Nephron (organoid): ENCODE results near the gene RSRC2.

Experiments
- H3K27ac Mint-ChIP-seq, 3 experiments: 2 replicates each; pipeline ENCODE4 v1.8.0; 2020; ENCODE audit warnings: mixed read lengths in 3 of 3, mild to moderate bottlenecking in 2 of 3, moderate library complexity in 1 of 3
- H3K27me3 Mint-ChIP-seq: 2 replicates; pipeline ENCODE4 v1.8.0; 2021; ENCODE audit warnings: low read depth, mild to moderate bottlenecking, moderate library complexity, mixed read lengths
- H3K36me3 Mint-ChIP-seq: 2 replicates; pipeline ENCODE4 v1.8.0; 2020; ENCODE audit warnings: low read depth, mixed read lengths
- H3K4me1 Mint-ChIP-seq: 2 replicates; pipeline ENCODE4 v1.8.0; 2020; ENCODE audit warnings: mixed read lengths
- H3K4me3 Mint-ChIP-seq, 3 experiments: 2 replicates each; pipeline ENCODE4 v1.8.0; 2020; ENCODE audit warnings: mild to moderate bottlenecking in 3 of 3, mixed read lengths in 3 of 3, moderate library complexity in 2 of 3
- H3K9me3 Mint-ChIP-seq: 2 replicates; pipeline ENCODE4 v1.8.0; 2020; ENCODE audit warnings: mixed read lengths
- TF ChIP-seq, protein P1 (sequence below), 3 experiments: fragments of 200-600 bp; sonication (generic); IDR thresholded peaks; one replicate each; pipeline ENCODE4 v1.5.0; 2021; ENCODE audit warnings: antibody characterized with exemption in 3 of 3; ENCODE audit not compliant: unreplicated experiment in 3 of 3

The RSRC2 gene

GRCh38 chr12:122523846-122524718 lies 2.7 kb downstream of the RSRC2 start:
- TF ChIP-seq, protein P1, sequence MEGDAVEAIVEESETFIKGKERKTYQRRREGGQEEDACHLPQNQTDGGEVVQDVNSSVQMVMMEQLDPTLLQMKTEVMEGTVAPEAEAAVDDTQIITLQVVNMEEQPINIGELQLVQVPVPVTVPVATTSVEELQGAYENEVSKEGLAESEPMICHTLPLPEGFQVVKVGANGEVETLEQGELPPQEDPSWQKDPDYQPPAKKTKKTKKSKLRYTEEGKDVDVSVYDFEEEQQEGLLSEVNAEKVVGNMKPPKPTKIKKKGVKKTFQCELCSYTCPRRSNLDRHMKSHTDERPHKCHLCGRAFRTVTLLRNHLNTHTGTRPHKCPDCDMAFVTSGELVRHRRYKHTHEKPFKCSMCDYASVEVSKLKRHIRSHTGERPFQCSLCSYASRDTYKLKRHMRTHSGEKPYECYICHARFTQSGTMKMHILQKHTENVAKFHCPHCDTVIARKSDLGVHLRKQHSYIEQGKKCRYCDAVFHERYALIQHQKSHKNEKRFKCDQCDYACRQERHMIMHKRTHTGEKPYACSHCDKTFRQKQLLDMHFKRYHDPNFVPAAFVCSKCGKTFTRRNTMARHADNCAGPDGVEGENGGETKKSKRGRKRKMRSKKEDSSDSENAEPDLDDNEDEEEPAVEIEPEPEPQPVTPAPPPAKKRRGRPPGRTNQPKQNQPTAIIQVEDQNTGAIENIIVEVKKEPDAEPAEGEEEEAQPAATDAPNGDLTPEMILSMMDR (IDR thresholded peaks at IDR 0.05; ENCODE audit: unreplicated experiment in 3 of 3), result no peak
- H3K27ac Mint-ChIP-seq, result peak overlapping the region in 2 of 3 experiments; percentile 97 to 98
- peak overlapping the region; percentile 97 to 99 (median 99) for H3K4me3 Mint-ChIP-seq
- no peaks in the 10 kb centered on the region for H3K27me3 Mint-ChIP-seq
- no peaks in the 10 kb centered on the region for H3K9me3 Mint-ChIP-seq
- peaks cover 21% of the 10 kb centered on the region for H3K4me1 Mint-ChIP-seq
- peaks cover 40% of the 10 kb centered on the region for H3K36me3 Mint-ChIP-seq

GRCh38 chr12:122523280-122523679 lies 3.5 kb downstream of the RSRC2 start:
- no peaks in the 10 kb centered on the region for H3K9me3 Mint-ChIP-seq
- H3K4me3 Mint-ChIP-seq, result peak overlapping the region; percentile 97 to 99 (median 99)
- peaks cover 21% of the 10 kb centered on the region for H3K4me1 Mint-ChIP-seq
- peaks cover 48% of the 10 kb centered on the region for H3K36me3 Mint-ChIP-seq
- no peaks in the 10 kb centered on the region for H3K27me3 Mint-ChIP-seq
- H3K27ac Mint-ChIP-seq, result peak overlapping the region in 2 of 3 experiments; percentile 97 to 98
- TF ChIP-seq, protein P1 (IDR thresholded peaks at IDR 0.05; ENCODE audit: unreplicated experiment in 3 of 3), result no peak

DNA sequence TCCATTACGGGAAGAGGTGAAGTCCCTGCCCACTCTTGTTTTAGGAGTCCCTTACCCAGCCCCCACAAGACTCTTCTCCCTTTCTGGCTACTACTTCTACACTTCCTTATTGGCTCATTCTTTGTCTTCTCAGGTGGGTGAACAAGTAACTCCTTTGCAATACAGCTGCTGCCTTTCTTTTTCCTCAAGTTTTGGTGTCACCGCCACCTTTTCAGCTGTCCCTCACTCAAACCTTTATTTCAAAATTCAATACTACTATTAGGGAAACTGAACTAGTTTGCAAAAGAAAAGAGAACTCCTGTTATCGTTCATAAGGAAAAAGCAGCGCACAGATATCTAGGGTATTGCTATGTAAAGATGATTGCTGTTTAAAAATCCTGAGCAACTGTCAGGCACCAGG lies 6.1 kb downstream of the RSRC2 start:
- Mint-ChIP-seq H3K36me3 (peaks cover 72% of the 10 kb centered on the region), H3K27me3 (no peaks in the 10 kb centered on the region), H3K9me3 (no peaks in the 10 kb centered on the region), H3K4me3 (no peak overlapping the region), H3K27ac (no peak overlapping the region), H3K4me1 (peaks cover 21% of the 10 kb centered on the region)
- TF ChIP-seq, protein P1 (IDR thresholded peaks at IDR 0.05; ENCODE audit: unreplicated experiment in 3 of 3), result no peak

- Mint-ChIP-seq H3K27ac (no peak overlapping the region), H3K4me3 (no peak overlapping the region), H3K9me3 (no peaks in the 10 kb centered on the region), H3K36me3 (peaks cover 81% of the 10 kb centered on the region), H3K27me3 (no peaks in the 10 kb centered on the region), H3K4me1 (peaks cover 21% of the 10 kb centered on the region)
- TF ChIP-seq, protein P1 (IDR thresholded peaks at IDR 0.05; ENCODE audit: unreplicated experiment in 3 of 3), result no peak
Observed at GRCh38 chr12:122519418-122519817, 7.3 kb downstream of the RSRC2 start.

GRCh38 chr12:122518908-122519307 lies 7.8 kb downstream of the RSRC2 start:
- Mint-ChIP-seq H3K27me3 (no peaks in the 10 kb centered on the region), H3K27ac (no peak overlapping the region), H3K36me3 (peaks cover 86% of the 10 kb centered on the region), H3K9me3 (no peaks in the 10 kb centered on the region), H3K4me3 (no peak overlapping the region), H3K4me1 (peaks cover 16% of the 10 kb centered on the region)
- TF ChIP-seq, protein P1 (IDR thresholded peaks at IDR 0.05; ENCODE audit: unreplicated experiment in 3 of 3), result no peak

DNA sequence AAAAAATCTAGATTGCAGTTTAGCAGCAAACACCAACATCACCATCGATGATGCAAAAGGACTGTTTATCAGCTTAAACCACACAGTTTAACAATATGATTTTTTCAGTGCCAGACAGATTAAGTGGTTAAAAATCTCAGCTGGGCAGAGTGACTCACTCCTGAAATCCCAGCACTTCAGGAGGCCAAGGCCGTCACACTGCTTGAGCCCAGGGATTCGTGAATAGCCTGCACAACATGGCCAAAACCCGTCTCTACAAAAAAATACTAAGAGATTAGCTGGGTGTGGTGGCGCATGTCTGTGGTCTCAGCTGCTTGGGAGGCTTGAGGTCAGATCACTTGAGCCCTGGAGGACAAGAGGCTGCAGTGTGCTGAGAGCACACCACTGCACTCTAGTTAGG lies 8.9 kb downstream of the RSRC2 start:
- Mint-ChIP-seq H3K4me3 (no peak overlapping the region), H3K4me1 (peaks cover 5% of the 10 kb centered on the region), H3K27ac (no peak overlapping the region), H3K27me3 (no peaks in the 10 kb centered on the region), H3K9me3 (no peaks in the 10 kb centered on the region), H3K36me3 (peaks cover 87% of the 10 kb centered on the region)
- TF ChIP-seq, protein P1 (IDR thresholded peaks at IDR 0.05; ENCODE audit: unreplicated experiment in 3 of 3), result no peak
